Mucosa of stomach (tissue), 1 donor: ENCODE measurements around the gene RAE1.
"Not testable (repeated sequence)": the region's sequence is repeated elsewhere in the genome, so short reads cannot be mapped to it uniquely, and the experiment has no call there.

ENCODE experiments used
- H3K27me3 ChIP-seq: one replicate; pipeline ENCODE4 v1.7.0; 2013; ENCODE audit warnings: mild to moderate bottlenecking, low read length; ENCODE audit not compliant: control insufficient read depth, insufficient read depth
- H3K36me3 ChIP-seq: one replicate; pipeline ENCODE4 v1.7.0; 2013; ENCODE audit warnings: low read length; ENCODE audit not compliant: control insufficient read depth, insufficient read depth
- H3K4me1 ChIP-seq: one replicate; pipeline ENCODE4 v1.7.0; 2013; ENCODE audit warnings: mild to moderate bottlenecking, low read length; ENCODE audit not compliant: control insufficient read depth, insufficient read depth
- H3K4me3 ChIP-seq: one replicate; pipeline ENCODE4 v1.7.0; 2013; ENCODE audit warnings: low read length
- H3K9ac ChIP-seq: one replicate; pipeline ENCODE4 v1.7.0; 2013; ENCODE audit warnings: mild to moderate bottlenecking, low read length, moderate library complexity
- H3K9me3 ChIP-seq: one replicate; pipeline ENCODE4 v1.7.0; 2013; ENCODE audit warnings: mild to moderate bottlenecking, low read length, moderate library complexity; ENCODE audit not compliant: control insufficient read depth
- donor health status: Pancreatic carcinoma.

Gene RAE1

GRCh38 chr20:57332105-57333089, 18.7 kb upstream of the RAE1 start:
- Histone ChIP-seq H3K9me3 (no peaks in the 10 kb centered on the region), H3K4me1 (no peaks in the 10 kb centered on the region), H3K36me3 (no peaks in the 10 kb centered on the region), H3K27me3 (peaks cover 5% of the 10 kb centered on the region), H3K4me3 (no peak overlapping the region), H3K9ac (no peak overlapping the region)

DNA sequence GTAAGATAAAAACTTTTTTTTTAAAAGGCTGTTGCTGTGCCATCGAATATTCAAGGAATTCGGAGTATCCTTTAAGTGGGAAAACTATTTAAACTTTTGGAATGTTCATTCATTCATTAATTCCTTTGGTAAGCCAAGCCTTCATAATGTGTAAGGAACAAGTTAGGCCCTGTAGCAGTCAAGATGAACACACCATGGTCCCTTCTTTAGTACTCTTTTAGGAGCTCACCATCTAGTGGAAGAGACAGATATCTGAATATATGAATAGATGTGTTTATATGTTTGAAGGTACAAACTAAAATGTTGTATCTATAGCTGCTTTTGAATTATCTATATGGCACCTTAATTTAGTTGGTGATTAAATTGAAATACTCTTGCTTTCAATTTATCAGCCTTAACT, 15.7 kb upstream of the RAE1 start:
- Histone ChIP-seq H3K9ac (no peak overlapping the region), H3K4me3 (no peak overlapping the region), H3K27me3 (no peaks in the 10 kb centered on the region), H3K9me3 (no peaks in the 10 kb centered on the region), H3K4me1 (no peaks in the 10 kb centered on the region), H3K36me3 (no peaks in the 10 kb centered on the region)

GRCh38 chr20:57341663-57342062, 9.4 kb upstream of the RAE1 start:
- no peaks in the 10 kb centered on the region for H3K27me3 ChIP-seq
- no peaks in the 10 kb centered on the region for H3K9me3 ChIP-seq
- H3K9ac ChIP-seq, result no peak overlapping the region
- no peaks in the 10 kb centered on the region for H3K36me3 ChIP-seq
- H3K4me3 ChIP-seq, result no peak overlapping the region
- no peaks in the 10 kb centered on the region for H3K4me1 ChIP-seq

DNA sequence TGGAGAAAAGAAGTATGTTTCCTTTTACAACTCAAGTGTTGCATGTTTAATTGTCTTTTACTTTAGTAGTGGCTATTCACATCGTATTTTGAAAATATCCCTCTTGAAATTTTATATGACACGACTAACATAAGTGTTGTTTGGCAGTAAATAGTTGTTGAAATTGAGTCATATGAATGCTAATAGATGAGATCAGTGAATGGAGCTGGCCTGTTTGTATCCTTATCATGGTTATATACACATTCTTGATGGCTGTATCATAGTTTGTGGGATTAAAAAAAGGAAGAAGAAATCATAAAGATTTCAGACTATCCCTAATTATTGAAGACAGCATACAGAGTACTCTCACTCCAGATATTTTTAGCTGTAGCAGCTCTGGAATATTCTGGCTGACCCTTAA, 8.2 kb upstream of the RAE1 start:
- no peak overlapping the region for H3K9ac ChIP-seq
- no peaks in the 10 kb centered on the region for H3K27me3 ChIP-seq
- H3K9me3 ChIP-seq, result no peaks in the 10 kb centered on the region
- no peaks in the 10 kb centered on the region for H3K4me1 ChIP-seq
- no peaks in the 10 kb centered on the region for H3K36me3 ChIP-seq
- H3K4me3 ChIP-seq, result no peak overlapping the region

DNA sequence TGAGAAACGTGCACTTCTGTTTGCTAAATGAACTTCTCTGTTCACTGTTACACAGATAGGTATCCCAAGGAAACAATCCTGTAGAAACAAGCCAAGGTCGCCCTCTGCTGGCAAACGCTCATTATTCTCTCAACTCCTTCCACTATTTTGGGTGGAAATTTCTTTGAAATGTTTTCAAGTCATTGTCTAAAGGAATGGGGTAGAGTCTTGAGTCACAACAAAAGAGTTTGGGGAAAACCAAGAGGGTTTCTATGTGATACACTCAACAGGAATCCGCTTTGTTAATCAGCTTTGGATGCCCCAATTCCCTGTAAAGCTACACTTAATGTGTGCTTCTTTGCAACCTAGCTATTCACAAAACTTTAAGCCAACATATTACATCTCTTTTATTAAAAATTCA, 4.6 kb upstream of the RAE1 start:
- Histone ChIP-seq H3K36me3 (no peaks in the 10 kb centered on the region), H3K4me1 (no peaks in the 10 kb centered on the region), H3K27me3 (no peaks in the 10 kb centered on the region), H3K4me3 (no peak overlapping the region), H3K9ac (no peak overlapping the region), H3K9me3 (no peaks in the 10 kb centered on the region)

GRCh38 chr20:57347393-57347792, 3.7 kb upstream of the RAE1 start:
- Histone ChIP-seq H3K9me3 (no peaks in the 10 kb centered on the region), H3K27me3 (no peaks in the 10 kb centered on the region), H3K36me3 (no peaks in the 10 kb centered on the region), H3K4me1 (peaks cover 8% of the 10 kb centered on the region), H3K9ac (no peak overlapping the region), H3K4me3 (no peak overlapping the region)

GRCh38 chr20:57348200-57348921, 2.7 kb upstream of the RAE1 start:
- H3K4me3 ChIP-seq, H3K36me3 ChIP-seq, H3K9ac ChIP-seq, H3K27me3 ChIP-seq, H3K9me3 ChIP-seq: not testable (repeated sequence)
- H3K4me1 ChIP-seq, result peaks cover 10% of the 10 kb centered on the region

GRCh38 chr20:57348922-57349574, 2.0 kb upstream of the RAE1 start:
- peaks cover 10% of the 10 kb centered on the region for H3K4me1 ChIP-seq
- H3K4me3 ChIP-seq, H3K36me3 ChIP-seq, H3K9me3 ChIP-seq, H3K27me3 ChIP-seq, H3K9ac ChIP-seq: not testable (repeated sequence)

DNA sequence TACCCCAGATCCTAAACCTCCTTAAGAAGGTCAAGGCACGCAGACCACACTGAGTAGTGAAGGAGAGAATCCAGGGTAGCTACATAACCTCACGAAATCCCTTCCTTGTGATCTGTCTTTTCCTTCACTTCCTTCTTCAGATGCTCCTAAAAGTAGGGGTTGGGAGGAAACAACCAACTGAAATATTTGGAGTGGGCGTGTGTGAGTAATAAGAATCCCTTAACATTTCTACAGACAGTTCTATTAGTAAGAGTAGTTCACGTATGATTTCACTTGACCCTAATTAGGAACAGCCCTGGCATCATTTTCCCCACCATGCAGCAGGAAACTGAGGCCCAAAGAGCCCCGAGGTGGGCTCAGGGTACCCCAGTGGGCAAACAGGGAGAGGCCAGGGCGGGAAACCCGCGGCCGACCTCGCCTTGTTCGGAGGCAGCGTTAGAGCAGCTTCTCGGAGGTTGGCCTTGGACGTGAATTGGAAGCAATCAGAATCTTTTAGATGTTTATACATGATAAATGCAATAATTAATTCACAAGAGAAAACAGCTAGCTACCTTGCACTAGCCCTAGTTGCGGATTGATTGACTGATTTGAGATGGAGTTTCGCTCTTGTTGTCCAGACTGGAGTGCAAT, 859 bp upstream of the RAE1 start:
- no peaks in the 10 kb centered on the region for H3K36me3 ChIP-seq

DNA sequence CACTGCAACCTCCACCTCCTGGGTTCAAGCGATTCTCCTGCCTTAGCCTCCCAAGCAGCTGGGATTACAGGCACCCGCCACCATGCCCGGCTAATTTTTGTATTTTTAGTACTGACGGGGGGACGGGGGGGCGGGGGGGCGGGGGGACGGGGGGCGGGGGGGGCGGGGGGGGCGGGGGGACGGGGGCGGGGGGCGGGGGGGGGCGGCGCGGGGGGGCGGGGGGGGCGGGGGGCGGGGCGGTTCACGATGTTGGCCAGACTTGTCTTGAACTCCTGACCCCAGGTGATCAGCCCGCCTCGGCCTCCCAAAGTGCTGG, 371 bp upstream of the RAE1 start:
- not testable (repeated sequence) for H3K36me3 ChIP-seq, H3K27me3 ChIP-seq, H3K9ac ChIP-seq, H3K9me3 ChIP-seq, H3K4me3 ChIP-seq
- peaks cover 10% of the 10 kb centered on the region for H3K4me1 ChIP-seq

More for the DNA sequence above, 859 bp upstream of the RAE1 start:
- no peak overlapping the region for H3K9ac ChIP-seq
- no peaks in the 10 kb centered on the region for H3K9me3 ChIP-seq
- no peaks in the 10 kb centered on the region for H3K27me3 ChIP-seq
- no peak overlapping the region for H3K4me3 ChIP-seq
- peaks cover 10% of the 10 kb centered on the region for H3K4me1 ChIP-seq

DNA sequence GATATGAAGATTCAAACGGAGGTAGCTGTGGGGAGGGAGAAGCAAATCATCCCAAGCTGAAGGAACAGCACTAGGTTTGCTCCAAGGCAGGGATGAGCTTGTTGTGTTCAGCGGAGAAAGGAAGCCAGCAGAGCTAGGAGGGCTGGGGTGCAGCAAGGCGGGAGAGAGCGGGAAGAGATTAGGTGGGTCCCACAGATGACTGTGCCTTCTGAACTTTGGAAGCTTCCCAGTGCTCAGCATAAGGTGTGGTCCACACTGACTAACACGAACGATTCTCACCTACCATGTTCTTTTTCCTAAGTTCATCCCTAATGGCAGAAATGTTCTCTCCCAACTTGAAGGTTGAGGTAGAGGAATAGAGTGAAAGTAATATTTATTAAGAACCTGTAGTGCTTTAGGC, 1.2 kb downstream of the RAE1 start:
- Histone ChIP-seq H3K4me3 (no peak overlapping the region), H3K9ac (peak overlapping the region; percentile 95), H3K9me3 (no peaks in the 10 kb centered on the region), H3K36me3 (no peaks in the 10 kb centered on the region), H3K27me3 (no peaks in the 10 kb centered on the region), H3K4me1 (peaks cover 10% of the 10 kb centered on the region)

DNA sequence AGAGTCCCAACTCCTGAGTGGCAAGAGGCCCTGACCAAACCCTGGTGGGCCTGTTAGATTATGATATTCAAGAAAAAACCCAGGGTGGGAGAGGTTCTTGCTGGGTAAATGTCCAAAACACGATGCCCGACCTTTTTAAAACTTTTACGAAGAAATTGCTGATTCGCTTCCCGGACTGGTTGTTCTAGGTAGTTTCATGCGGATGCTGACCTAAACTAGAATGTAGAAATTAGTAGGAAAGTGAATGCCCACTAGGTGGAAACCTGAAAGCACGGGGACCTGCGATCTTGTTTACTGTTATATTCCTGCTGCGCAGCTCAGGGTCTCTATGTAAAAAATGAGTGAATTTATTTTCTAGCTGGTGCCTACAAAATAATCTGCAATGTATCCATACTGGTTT, 2.3 kb downstream of the RAE1 start:
- H3K9me3 ChIP-seq, result no peaks in the 10 kb centered on the region
- H3K4me1 ChIP-seq, result peaks cover 10% of the 10 kb centered on the region
- H3K36me3 ChIP-seq, result no peaks in the 10 kb centered on the region
- H3K4me3 ChIP-seq, result no peak overlapping the region
- no peaks in the 10 kb centered on the region for H3K27me3 ChIP-seq
- no peak overlapping the region for H3K9ac ChIP-seq
